Endothelial cell of umbilical vein (primary cell): ENCODE results near the gene OSBPL8. TPM values are rescaled to one million over a fixed set of nuclear protein-coding genes. Genes with fewer than 3 reads are reported as not detected.

Source experiments
- BruUV-seq: library from RNA; stranded (reverse); fragments of 400-500 nt; replicated peaks from 2 replicates; lab custom pipeline; 2021; lab: Mats Ljungman, UMichigan
- CTCF ChIA-PET: fragments of 300-600, 350-600 bp; sonication (Branson Sonifier 250); formaldehyde crosslinking; loops from one replicate; lab custom pipeline; 2021; ENCODE audit warnings: antibody characterized with exemption, inconsistent platforms; lab: Charles Lee
- POLR2A ChIA-PET: fragments of 300-600, 350-600 bp; sonication (Branson Sonifier 250); formaldehyde crosslinking; loops from one replicate; lab custom pipeline; 2021; ENCODE audit warnings: antibody characterized with exemption, inconsistent platforms; lab: Charles Lee
- DNase-seq: peaks from one replicate; pipeline ENCODE4 v3.0.0-alpha.2; 2011; ENCODE audit warnings: low read depth, low spot score
- FAIRE-seq: peaks from 2 replicates; lab custom pipeline; 2011; peaks lifted over from hg19 to GRCh38; lab: Jason Lieb, UNC
- H2AFZ ChIP-seq: 2 replicates; pipeline ENCODE4 v1.6.0; 2012; ENCODE audit warnings: low read depth, low read length, control low read depth, inconsistent platforms
- H3K27ac ChIP-seq: 2 replicates; pipeline ENCODE4 v1.5.1; 2011; ENCODE audit warnings: low read depth, mild to moderate bottlenecking, control low read depth, low read length, moderate library complexity; ENCODE audit not compliant: insufficient read depth
- H3K27me3 ChIP-seq, 2 experiments: 2 replicates each; pipeline versions ENCODE4 v1.6.0 to v1.6.1; 2011; ENCODE audit warnings: low read length in 2 of 2, mixed read lengths in 1 of 2; ENCODE audit not compliant: control insufficient read depth in 2 of 2, insufficient read depth in 2 of 2
- H3K36me3 ChIP-seq, 2 experiments: 2 replicates in 1 of 2; 3 replicates in 1 of 2; pipeline ENCODE4 v1.5.1; 2011; ENCODE audit warnings: low read length in 2 of 2, mild to moderate bottlenecking in 1 of 2, moderate library complexity in 1 of 2; ENCODE audit not compliant: control insufficient read depth in 2 of 2, insufficient read depth in 2 of 2; ENCODE audit errors: extremely low read depth in 1 of 2
- H3K4me1 ChIP-seq: 3 replicates; pipeline ENCODE4 v1.5.1; 2011; ENCODE audit warnings: mild to moderate bottlenecking, low read length; ENCODE audit not compliant: control insufficient read depth, insufficient read depth; ENCODE audit errors: extremely low read depth
- H3K4me2 ChIP-seq: 2 replicates; pipeline ENCODE4 v1.6.1; 2011; ENCODE audit warnings: low read length, control low read depth, mixed read lengths; ENCODE audit not compliant: insufficient read depth
- H3K4me3 ChIP-seq, 3 experiments: fragments of 200-600 bp in 1 of 3; sonication (generic), shearing (Covaris generic) in 1 of 3; replicated peaks in 1 of 3; 2 replicates each; pipeline ENCODE4 v1.5.1; 2011 to 2016; ENCODE audit warnings: control low read depth in 3 of 3, low read length in 3 of 3, mild to moderate bottlenecking in 2 of 3, inconsistent platforms in 1 of 3, low read depth in 1 of 3, moderate library complexity in 1 of 3; ENCODE audit not compliant: insufficient read depth in 1 of 3
- H3K79me2 ChIP-seq: 2 replicates; pipeline ENCODE4 v1.6.0; 2012; ENCODE audit warnings: low read length, inconsistent platforms; ENCODE audit not compliant: control insufficient read depth, insufficient read depth
- H3K9ac ChIP-seq: replicated peaks from 2 replicates; pipeline ENCODE3; 2011; ENCODE audit warnings: low read length, control low read depth; ENCODE audit not compliant: insufficient read depth; ENCODE audit errors: extremely low read depth
- H3K9me1 ChIP-seq: replicated peaks from 3 replicates; pipeline ENCODE4 v1.6.0; 2011; ENCODE audit warnings: mild to moderate bottlenecking, low read length; ENCODE audit not compliant: control insufficient read depth, insufficient read depth; ENCODE audit errors: extremely low read depth
- H3K9me3 ChIP-seq: replicated peaks from 2 replicates; pipeline ENCODE4 v1.5.1; 2012; ENCODE audit warnings: low read length, inconsistent platforms; ENCODE audit not compliant: control insufficient read depth, insufficient read depth
- H4K20me1 ChIP-seq: replicated peaks from 2 replicates; pipeline ENCODE3; 2011; ENCODE audit warnings: mild to moderate bottlenecking, low read length; ENCODE audit not compliant: control insufficient read depth, insufficient read depth; ENCODE audit errors: extremely low read depth
- CTCF ChIP-seq, 2 donors: IDR thresholded peaks; 1 replicate in 1 of 2; 2 replicates in 1 of 2; pipeline ENCODE4 v1.5.1; 2011; ENCODE audit warnings: low read length in 2 of 2, mild to moderate bottlenecking in 2 of 2, moderate library complexity in 2 of 2, control low read depth in 1 of 2, inconsistent platforms in 1 of 2, low read depth in 1 of 2; ENCODE audit not compliant: insufficient read depth in 1 of 2; ENCODE audit errors: extremely low read depth in 1 of 2
- EZH2 ChIP-seq: IDR thresholded peaks from 2 replicates; pipeline ENCODE4 v1.6.1; 2012; ENCODE audit warnings: borderline replicate concordance, low read depth, mild to moderate bottlenecking, moderate library complexity, low read length, inconsistent platforms; ENCODE audit not compliant: severe bottlenecking
- FOS ChIP-seq: IDR thresholded peaks from 2 replicates; pipeline ENCODE4 v1.6.1; 2011; ENCODE audit warnings: mild to moderate bottlenecking, low read length, moderate library complexity, borderline replicate concordance; ENCODE audit not compliant: insufficient read depth
- JUN ChIP-seq: IDR thresholded peaks from 2 replicates; pipeline ENCODE4 v1.6.1; 2011; ENCODE audit warnings: borderline replicate concordance, low read depth; ENCODE audit not compliant: insufficient read length, insufficient read depth
- MAX ChIP-seq: IDR thresholded peaks from 2 replicates; pipeline ENCODE4 v1.6.1; 2011; ENCODE audit not compliant: insufficient read depth, insufficient read length
- MYC ChIP-seq: IDR thresholded peaks from one replicate; pipeline ENCODE4 v1.6.1; 2011; ENCODE audit warnings: mild to moderate bottlenecking, low read depth, low read length
- POLR2AphosphoS5 ChIP-seq: IDR thresholded peaks from 2 replicates; pipeline ENCODE4 v1.6.1; 2012; ENCODE audit warnings: low read depth, mild to moderate bottlenecking, control low read depth, low read length, moderate library complexity; ENCODE audit not compliant: insufficient read depth
- dilution Hi-C: fragments of 300-500 bp; cut with MboI; formaldehyde crosslinking; loops from one replicate; pipeline ENCODE4 v1.15.0; 2019; ENCODE audit warnings: low sequenced_read_pairs; ENCODE audit not compliant: extremely low pct_ligation_motif_present
- intact Hi-C: fragments of 100-400 bp; cut with micrococcal nuclease; formaldehyde crosslinking; loops from one replicate; pipeline ENCODE4 v1.10.0; 2022
- polyA plus RNA-seq, 4 experiments: library from polyadenylated mRNA; depleted of rRNA in 3 of 4; stranded (reverse) in 3 of 4; unstranded in 1 of 4; fragments of >200 nt; gene quantifications; 2 replicates each; pipeline versions ENCODE4 v1.2.1 to v1.2.3, GENCODE V29; 2011 to 2012; ENCODE audit warnings: missing spikeins in 1 of 4
- total RNA-seq: library from RNA; stranded (reverse); gene quantifications from 2 replicates; pipeline ENCODE4 v1.2.3, GENCODE V29; 2021

Gene OSBPL8
- total and polyA plus RNA-seq, 2 donors (not counting 3 experiments of a cell fraction or from before 2014, with no cell fraction given): 10.3 to 47.6 TPM

- Histone ChIP-seq H3K9me3 (no peaks in the 10 kb centered on the region), H4K20me1 (peaks cover 4% of the 10 kb centered on the region), H3K4me1 (peaks cover 10% of the 10 kb centered on the region), H3K27me3 (no peaks in the 10 kb centered on the region), H3K27ac (no peak overlapping the region), H3K36me3 (no peaks in the 10 kb centered on the region), H3K79me2 (peaks cover 29% of the 10 kb centered on the region), H3K4me2 (no peak overlapping the region), H3K4me3 (no peak overlapping the region), H2AFZ (no peak overlapping the region), H3K9me1 (no peaks in the 10 kb centered on the region), H3K9ac (no peak overlapping the region)
- intact Hi-C loops: no loop called here
- dilution Hi-C loops: no loop called here
- no TSS peak for BruUV-seq
- no peak for FAIRE-seq
- ChIA-PET CTCF (interaction anchor here (0.6 to 1.7 kb wide), 2 partner anchors 18 to 23 kb away, joined by 3 to 5 read pairs; no protein-coding TSS in a partner anchor), POLR2A (no interaction called here)
- no peak for TF ChIP-seq FOS
- no peak for TF ChIP-seq MAX
- TF ChIP-seq EZH2: no peak
- TF ChIP-seq MYC: no peak
- no peak for TF ChIP-seq JUN
- no peak for TF ChIP-seq POLR2AphosphoS5
- TF ChIP-seq CTCF (IDR thresholded peaks at IDR 0.05; ENCODE audit: extremely low read depth in 1 of 2, insufficient read depth in 1 of 2, low read depth in 1 of 2, low read length in 2 of 2): no peak
- DNase-seq: no peak
These were observed 14.8 kb downstream of the OSBPL8 start for GRCh38 chr12:76544601-76545261.
